ENCODE data around the gene NOMO2.
"Not testable (repeated sequence)": the region's sequence is repeated elsewhere in the genome, so short reads cannot be mapped to it uniquely, and the experiment has no call there.

DNA sequence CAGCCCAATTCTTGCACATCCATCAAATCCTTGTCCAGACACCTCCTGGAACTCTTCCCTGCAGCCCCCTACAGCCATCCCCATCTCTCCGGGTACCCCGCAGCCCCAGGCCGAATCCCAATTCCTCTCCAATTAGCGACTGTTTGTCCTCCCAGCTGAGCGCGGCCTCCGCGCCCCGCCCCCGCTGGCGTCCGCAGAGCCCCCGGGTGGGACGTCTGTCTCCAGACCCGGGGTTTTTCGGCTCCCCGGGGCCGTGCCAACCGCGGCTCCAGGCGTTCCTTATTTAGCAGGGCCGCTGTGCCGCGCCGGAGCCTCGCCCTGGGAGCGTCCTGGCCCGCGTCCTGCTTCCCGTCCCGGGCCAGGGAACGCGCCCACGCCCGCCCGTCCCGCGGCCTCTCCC, 160.7 kb downstream of the NOMO2 start:
- TF ChIP-seq, protein P1, sequence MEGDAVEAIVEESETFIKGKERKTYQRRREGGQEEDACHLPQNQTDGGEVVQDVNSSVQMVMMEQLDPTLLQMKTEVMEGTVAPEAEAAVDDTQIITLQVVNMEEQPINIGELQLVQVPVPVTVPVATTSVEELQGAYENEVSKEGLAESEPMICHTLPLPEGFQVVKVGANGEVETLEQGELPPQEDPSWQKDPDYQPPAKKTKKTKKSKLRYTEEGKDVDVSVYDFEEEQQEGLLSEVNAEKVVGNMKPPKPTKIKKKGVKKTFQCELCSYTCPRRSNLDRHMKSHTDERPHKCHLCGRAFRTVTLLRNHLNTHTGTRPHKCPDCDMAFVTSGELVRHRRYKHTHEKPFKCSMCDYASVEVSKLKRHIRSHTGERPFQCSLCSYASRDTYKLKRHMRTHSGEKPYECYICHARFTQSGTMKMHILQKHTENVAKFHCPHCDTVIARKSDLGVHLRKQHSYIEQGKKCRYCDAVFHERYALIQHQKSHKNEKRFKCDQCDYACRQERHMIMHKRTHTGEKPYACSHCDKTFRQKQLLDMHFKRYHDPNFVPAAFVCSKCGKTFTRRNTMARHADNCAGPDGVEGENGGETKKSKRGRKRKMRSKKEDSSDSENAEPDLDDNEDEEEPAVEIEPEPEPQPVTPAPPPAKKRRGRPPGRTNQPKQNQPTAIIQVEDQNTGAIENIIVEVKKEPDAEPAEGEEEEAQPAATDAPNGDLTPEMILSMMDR (IDR thresholded peaks at IDR 0.05; ENCODE audit: borderline replicate concordance, extremely low read depth, low read length, poor library complexity, severe bottlenecking), result not testable (repeated sequence)
- TF ChIP-seq EZH2 (IDR thresholded peaks at IDR 0.05; ENCODE audit: borderline replicate concordance, low read depth, low read length, severe bottlenecking), result not testable (repeated sequence)

Data from DND-41 (cell line).